Trophoblast cell (in vitro differentiated cells and primary cell): ENCODE data around the gene NAA16.

Experiments used
- DNase-seq, 2 donors: peaks; one replicate each; pipeline ENCODE4 v3.0.0-alpha.2; 2016
- H2AFZ ChIP-seq: 2 replicates; pipeline ENCODE4 v1.6.1; 2013; ENCODE audit warnings: low read length, moderate library complexity, mild to moderate bottlenecking; ENCODE audit not compliant: insufficient read depth, poor library complexity
- H2AK5ac ChIP-seq: 2 replicates; pipeline ENCODE4 v1.6.1; 2013; ENCODE audit warnings: mild to moderate bottlenecking, low read length
- H2BK120ac ChIP-seq: 2 replicates; pipeline ENCODE4 v1.6.1; 2013; ENCODE audit warnings: low read length, mild to moderate bottlenecking, moderate library complexity; ENCODE audit not compliant: insufficient read depth, poor library complexity
- H2BK12ac ChIP-seq: 2 replicates; pipeline ENCODE4 v1.6.1; 2013; ENCODE audit warnings: mild to moderate bottlenecking, low read length, moderate library complexity
- H2BK5ac ChIP-seq: 2 replicates; pipeline ENCODE4 v1.6.1; 2013; ENCODE audit warnings: low read length, low read depth, moderate library complexity, mild to moderate bottlenecking; ENCODE audit not compliant: poor library complexity
- H3K14ac ChIP-seq: 2 replicates; pipeline ENCODE4 v1.6.1; 2013; ENCODE audit warnings: mild to moderate bottlenecking, low read length
- H3K18ac ChIP-seq: 2 replicates; pipeline ENCODE4 v1.6.1; 2013; ENCODE audit warnings: mild to moderate bottlenecking, low read length
- H3K23ac ChIP-seq: 2 replicates; pipeline ENCODE4 v1.6.1; 2013; ENCODE audit warnings: low read length
- H3K27ac ChIP-seq: 2 replicates; pipeline ENCODE4 v1.5.1; 2013; ENCODE audit warnings: low read depth, mild to moderate bottlenecking, inconsistent platforms, low read length, moderate library complexity
- H3K27me3 ChIP-seq: 2 replicates; pipeline ENCODE4 v1.6.1; 2013; ENCODE audit warnings: inconsistent platforms, mild to moderate bottlenecking, low read length, moderate library complexity; ENCODE audit not compliant: insufficient read depth
- H3K36me3 ChIP-seq, 2 experiments: 1 replicate in 1 of 2; 2 replicates in 1 of 2; pipeline ENCODE4 v1.6.1; 2013; ENCODE audit warnings: low read length in 2 of 2, mild to moderate bottlenecking in 2 of 2, moderate library complexity in 1 of 2; ENCODE audit not compliant: insufficient read depth in 2 of 2, control insufficient read depth in 1 of 2
- H3K4ac ChIP-seq: 2 replicates; pipeline ENCODE4 v1.6.1; 2013; ENCODE audit warnings: low read depth, mild to moderate bottlenecking, low read length, moderate library complexity
- H3K4me1 ChIP-seq, 2 experiments: 1 replicate in 1 of 2; 2 replicates in 1 of 2; pipeline ENCODE4 v1.6.1; 2013; ENCODE audit warnings: low read length in 2 of 2, mild to moderate bottlenecking in 2 of 2, moderate library complexity in 1 of 2; ENCODE audit not compliant: insufficient read depth in 2 of 2, control insufficient read depth in 1 of 2
- H3K4me2 ChIP-seq: 2 replicates; pipeline ENCODE4 v1.6.1; 2013; ENCODE audit warnings: inconsistent platforms, mild to moderate bottlenecking, low read length, moderate library complexity
- H3K4me3 ChIP-seq: 2 replicates; pipeline ENCODE4 v1.5.1; 2013; ENCODE audit warnings: mild to moderate bottlenecking, low read depth, low read length, inconsistent platforms
- H3K79me1 ChIP-seq: one replicate; pipeline ENCODE4 v1.6.1; 2013; ENCODE audit warnings: low read length
- H3K79me2 ChIP-seq: 2 replicates; pipeline ENCODE4 v1.6.1; 2013; ENCODE audit warnings: low read length, mild to moderate bottlenecking; ENCODE audit not compliant: control insufficient read depth, insufficient read depth, poor library complexity
- H3K9ac ChIP-seq: 2 replicates; pipeline ENCODE4 v1.6.1; 2013; ENCODE audit warnings: mild to moderate bottlenecking, low read length
- H3K9me3 ChIP-seq: 2 replicates; pipeline ENCODE4 v1.6.1; 2013; ENCODE audit warnings: low read depth, mild to moderate bottlenecking, control low read depth, inconsistent platforms, low read length; ENCODE audit not compliant: insufficient read depth
- H4K12ac ChIP-seq: 2 replicates; pipeline ENCODE4 v1.6.1; 2013; ENCODE audit warnings: low read depth, mild to moderate bottlenecking, low read length, moderate library complexity
- H4K8ac ChIP-seq: 2 replicates; pipeline ENCODE4 v1.6.1; 2013; ENCODE audit warnings: low read depth, mild to moderate bottlenecking, low read length, moderate library complexity
- H4K91ac ChIP-seq: one replicate; pipeline ENCODE4 v1.6.1; 2013; ENCODE audit warnings: low read depth, mild to moderate bottlenecking, low read length, moderate library complexity
- WGBS: extraction: QIAGEN DNeasy Blood & Tissue Kit; methylation state at CpG from one replicate; pipeline ENCODE4 v1.1.7; 2013; ENCODE audit warnings: missing lambda C conversion rate; ENCODE audit not compliant: insufficient read length, insufficient coverage; ENCODE audit errors: extremely low coverage; 5-methylcytosine and 5-hydroxymethylcytosine counted together

The NAA16 gene

GRCh38 chr13:41295973-41296372, 15.1 kb upstream of the NAA16 start:
- no peak overlapping the region for H3K4me3 ChIP-seq
- WGBS = no CpG with 5 or more reads among the region's 1 CpG
- H3K23ac ChIP-seq = no peak overlapping the region
- H2BK5ac ChIP-seq = no peak overlapping the region
- H2BK120ac ChIP-seq = no peak overlapping the region
- H3K4me1 ChIP-seq = no peaks in the 10 kb centered on the region
- H4K12ac ChIP-seq = no peak overlapping the region
- no peak overlapping the region for H3K27ac ChIP-seq
- no peaks in the 10 kb centered on the region for H3K79me2 ChIP-seq
- no peak overlapping the region for H3K18ac ChIP-seq
- no peak overlapping the region for H2BK12ac ChIP-seq
- no peak overlapping the region for H3K14ac ChIP-seq
- no peak overlapping the region for H2AK5ac ChIP-seq
- no peaks in the 10 kb centered on the region for H3K36me3 ChIP-seq
- H3K27me3 ChIP-seq = no peaks in the 10 kb centered on the region
- H4K8ac ChIP-seq = no peak overlapping the region
- H3K4ac ChIP-seq = no peak overlapping the region
- no peak for DNase-seq
- H2AFZ ChIP-seq = no peak overlapping the region
- no peaks in the 10 kb centered on the region for H3K79me1 ChIP-seq
- no peak overlapping the region for H3K4me2 ChIP-seq
- H3K9ac ChIP-seq = no peak overlapping the region
- H4K91ac ChIP-seq = no peak overlapping the region
- no peaks in the 10 kb centered on the region for H3K9me3 ChIP-seq

GRCh38 chr13:41296879-41297646, 14.0 kb upstream of the NAA16 start:
- no peak overlapping the region for H2BK5ac ChIP-seq
- no peak overlapping the region for H3K27ac ChIP-seq
- no peak overlapping the region for H3K4me3 ChIP-seq
- H3K36me3 ChIP-seq = no peaks in the 10 kb centered on the region
- H3K4me2 ChIP-seq = no peak overlapping the region
- no peaks in the 10 kb centered on the region for H3K9me3 ChIP-seq
- no peak overlapping the region for H3K23ac ChIP-seq
- H3K9ac ChIP-seq = no peak overlapping the region
- no peak overlapping the region for H2BK120ac ChIP-seq
- WGBS = no CpG with 5 or more reads among the region's 3 CpGs
- no peak overlapping the region for H2AK5ac ChIP-seq
- H3K18ac ChIP-seq = no peak overlapping the region
- no peak overlapping the region for H3K14ac ChIP-seq
- no peak for DNase-seq
- no peak overlapping the region for H3K4ac ChIP-seq
- H3K4me1 ChIP-seq = no peaks in the 10 kb centered on the region
- H2AFZ ChIP-seq = no peak overlapping the region
- H2BK12ac ChIP-seq = no peak overlapping the region
- no peak overlapping the region for H4K91ac ChIP-seq
- H3K79me1 ChIP-seq = no peaks in the 10 kb centered on the region
- H4K8ac ChIP-seq = no peak overlapping the region
- no peaks in the 10 kb centered on the region for H3K79me2 ChIP-seq
- H4K12ac ChIP-seq = no peak overlapping the region
- H3K27me3 ChIP-seq = no peaks in the 10 kb centered on the region

GRCh38 chr13:41299316-41300094, 11.6 kb upstream of the NAA16 start:
- H3K23ac ChIP-seq = no peak overlapping the region
- no peak overlapping the region for H3K4ac ChIP-seq
- WGBS = no CpG with 5 or more reads among the region's 4 CpGs

GRCh38 chr13:41302743-41303142, 8.3 kb upstream of the NAA16 start:
- H3K27me3 ChIP-seq = no peaks in the 10 kb centered on the region
- no peak overlapping the region for H2BK5ac ChIP-seq

More at GRCh38 chr13:41299316-41300094, 11.6 kb upstream of the NAA16 start:
- Histone ChIP-seq H2AFZ (no peak overlapping the region), H3K18ac (no peak overlapping the region), H3K9me3 (no peaks in the 10 kb centered on the region), H3K4me2 (no peak overlapping the region), H3K9ac (no peak overlapping the region), H3K14ac (no peak overlapping the region), H2BK120ac (no peak overlapping the region), H3K79me1 (no peaks in the 10 kb centered on the region), H3K27me3 (no peaks in the 10 kb centered on the region), H3K36me3 (no peaks in the 10 kb centered on the region), H2AK5ac (no peak overlapping the region), H4K91ac (no peak overlapping the region), H4K12ac (no peak overlapping the region), H3K4me1 (no peaks in the 10 kb centered on the region), H3K79me2 (no peaks in the 10 kb centered on the region), H3K4me3 (no peak overlapping the region), H4K8ac (no peak overlapping the region), H2BK5ac (no peak overlapping the region), H2BK12ac (no peak overlapping the region), H3K27ac (no peak overlapping the region)
- DNase-seq = no peak

More at GRCh38 chr13:41302743-41303142, 8.3 kb upstream of the NAA16 start:
- DNase-seq = peak in 1 of 2 donors; percentile 70
- H2AFZ ChIP-seq = no peak overlapping the region
- no CpG with 5 or more reads among the region's 3 CpGs for WGBS
- H3K36me3 ChIP-seq = no peaks in the 10 kb centered on the region
- no peak overlapping the region for H4K91ac ChIP-seq
- no peak overlapping the region for H3K18ac ChIP-seq
- no peak overlapping the region for H3K9ac ChIP-seq
- H3K4me2 ChIP-seq = no peak overlapping the region
- H3K27ac ChIP-seq = no peak overlapping the region
- H3K79me1 ChIP-seq = no peaks in the 10 kb centered on the region
- H3K14ac ChIP-seq = no peak overlapping the region
- no peaks in the 10 kb centered on the region for H3K79me2 ChIP-seq
- no peak overlapping the region for H2BK12ac ChIP-seq
- no peaks in the 10 kb centered on the region for H3K9me3 ChIP-seq
- H3K4ac ChIP-seq = no peak overlapping the region
- no peaks in the 10 kb centered on the region for H3K4me1 ChIP-seq
- H3K4me3 ChIP-seq = no peak overlapping the region
- H4K8ac ChIP-seq = no peak overlapping the region
- no peak overlapping the region for H4K12ac ChIP-seq
- H2AK5ac ChIP-seq = no peak overlapping the region
- no peak overlapping the region for H2BK120ac ChIP-seq
- no peak overlapping the region for H3K23ac ChIP-seq
